Neuronal stem cell (in vitro differentiated cells): ENCODE measurements around the gene GARIN3.

Source experiments
- DNase-seq: peaks from one replicate; pipeline ENCODE4 v3.0.0-alpha.2; 2013; ENCODE audit warnings: low spot score
- H2AFZ ChIP-seq: one replicate; pipeline ENCODE4 v1.6.1; 2013; ENCODE audit warnings: mild to moderate bottlenecking, low read length, inconsistent platforms
- H2AK5ac ChIP-seq: 2 replicates; pipeline ENCODE4 v1.6.1; 2013; ENCODE audit warnings: low read depth, mild to moderate bottlenecking, inconsistent platforms, low read length, moderate library complexity, mixed read lengths
- H2BK120ac ChIP-seq: 2 replicates; pipeline ENCODE4 v1.6.1; 2013; ENCODE audit warnings: low read depth, mild to moderate bottlenecking, inconsistent platforms, low read length, moderate library complexity, mixed read lengths
- H2BK12ac ChIP-seq: one replicate; pipeline ENCODE4 v1.6.1; 2013; ENCODE audit warnings: low read length, inconsistent platforms
- H2BK15ac ChIP-seq: 2 replicates; pipeline ENCODE4 v1.6.1; 2013; ENCODE audit warnings: mild to moderate bottlenecking, low read length, inconsistent platforms, mixed read lengths
- H2BK5ac ChIP-seq: one replicate; pipeline ENCODE4 v1.6.1; 2013; ENCODE audit warnings: inconsistent platforms, mild to moderate bottlenecking, low read length, moderate library complexity
- H3K14ac ChIP-seq: one replicate; pipeline ENCODE4 v1.6.1; 2013; ENCODE audit warnings: low read length, inconsistent platforms
- H3K18ac ChIP-seq: 2 replicates; pipeline ENCODE4 v1.6.1; 2013; ENCODE audit warnings: low read length, inconsistent platforms
- H3K23ac ChIP-seq: 2 replicates; pipeline ENCODE4 v1.6.1; 2013; ENCODE audit warnings: low read depth, mild to moderate bottlenecking, mixed read lengths, low read length, inconsistent platforms; ENCODE audit not compliant: poor library complexity
- H3K27ac ChIP-seq: replicated peaks from 3 replicates; pipeline ENCODE4 v1.5.1; 2013; ENCODE audit warnings: low read length, inconsistent platforms
- H3K27me3 ChIP-seq, 3 experiments: 2 replicates each; pipeline ENCODE4 v1.6.1; 2013; ENCODE audit warnings: low read length in 3 of 3, mild to moderate bottlenecking in 2 of 3, inconsistent platforms in 1 of 3, low read depth in 1 of 3, mixed read lengths in 1 of 3, moderate library complexity in 1 of 3; ENCODE audit not compliant: control insufficient read depth in 3 of 3, insufficient read depth in 3 of 3
- H3K36me3 ChIP-seq, 2 donors: replicated peaks in 1 of 2; 2 replicates each; pipeline ENCODE4 v1.6.1; 2013; ENCODE audit warnings: low read length in 2 of 2; ENCODE audit not compliant: control insufficient read depth in 2 of 2, insufficient read depth in 2 of 2
- H3K4ac ChIP-seq: 2 replicates; pipeline ENCODE4 v1.6.1; 2013; ENCODE audit warnings: inconsistent platforms, mild to moderate bottlenecking, low read length, moderate library complexity
- H3K4me1 ChIP-seq, 2 donors: 1 replicate in 1 of 2; 2 replicates in 1 of 2; pipeline ENCODE4 v1.6.1; 2013; ENCODE audit warnings: low read length in 2 of 2, low read depth in 1 of 2; ENCODE audit not compliant: control insufficient read depth in 2 of 2, insufficient read depth in 1 of 2
- H3K4me2 ChIP-seq: one replicate; pipeline ENCODE4 v1.6.1; 2013; ENCODE audit warnings: mild to moderate bottlenecking, low read length, inconsistent platforms; ENCODE audit not compliant: insufficient read depth, poor library complexity, severe bottlenecking
- H3K4me3 ChIP-seq, 2 donors: 2 replicates each; pipeline ENCODE4 v1.5.1; 2013; ENCODE audit warnings: low read length in 2 of 2, mild to moderate bottlenecking in 2 of 2, inconsistent platforms in 1 of 2, moderate library complexity in 1 of 2
- H3K79me1 ChIP-seq: one replicate; pipeline ENCODE4 v1.6.1; 2013; ENCODE audit warnings: low read depth, mild to moderate bottlenecking, inconsistent platforms, low read length, moderate library complexity
- H3K9ac ChIP-seq: one replicate; pipeline ENCODE4 v1.6.1; 2013; ENCODE audit warnings: mild to moderate bottlenecking, low read depth, low read length, inconsistent platforms; ENCODE audit not compliant: poor library complexity
- H3K9me3 ChIP-seq, 2 donors: replicated peaks in 1 of 2; 2 replicates each; pipeline versions ENCODE3 to v1.6.1; 2013; ENCODE audit warnings: low read length in 2 of 2, mild to moderate bottlenecking in 2 of 2, inconsistent platforms in 1 of 2, low read depth in 1 of 2, mixed read lengths in 1 of 2, moderate library complexity in 1 of 2; ENCODE audit not compliant: control insufficient read depth in 2 of 2, insufficient read depth in 1 of 2
- H4K8ac ChIP-seq: one replicate; pipeline ENCODE4 v1.6.1; 2013; ENCODE audit warnings: low read depth, mild to moderate bottlenecking, inconsistent platforms, low read length, moderate library complexity
- H4K91ac ChIP-seq: one replicate; pipeline ENCODE4 v1.6.1; 2013; ENCODE audit warnings: low read length, low read depth, mild to moderate bottlenecking, inconsistent platforms; ENCODE audit not compliant: poor library complexity
- WGBS, 2 donors: extraction: QIAGEN DNeasy Blood & Tissue Kit; methylation state at CpG; one replicate each; pipeline ENCODE4 v1.1.7; 2013; ENCODE audit warnings: missing lambda C conversion rate in 2 of 2, mixed read lengths in 1 of 2; ENCODE audit not compliant: insufficient read length in 2 of 2, insufficient replicate concordance in 1 of 2; ENCODE audit errors: extremely low coverage in 2 of 2; 5-methylcytosine and 5-hydroxymethylcytosine counted together

The GARIN3 gene

GRCh38 chr5:157167214-157167621, 1.2 kb upstream of the GARIN3 start:
- no peak overlapping the region for H2AFZ ChIP-seq
- H2BK120ac ChIP-seq: no peak overlapping the region
- no CpG with 5 or more reads among the region's 4 CpGs for WGBS, 2 donors
- H2AK5ac ChIP-seq: no peak overlapping the region
- no peak overlapping the region for H3K27ac ChIP-seq
- no peaks in the 10 kb centered on the region for H3K79me1 ChIP-seq
- H3K4me1 ChIP-seq: peaks cover 0 to 1% of the 10 kb centered on the region in 2 donors
- H4K91ac ChIP-seq: no peak overlapping the region
- H3K9ac ChIP-seq: no peak overlapping the region
- no peaks in the 10 kb centered on the region for H3K9me3 ChIP-seq
- H3K4ac ChIP-seq: no peak overlapping the region
- peaks cover 0 to 2% (median 0%) of the 10 kb centered on the region in 3 experiments for H3K27me3 ChIP-seq
- no peak overlapping the region for H2BK12ac ChIP-seq
- no peak for DNase-seq
- H3K23ac ChIP-seq: no peak overlapping the region
- no peak overlapping the region for H3K18ac ChIP-seq
- H3K36me3 ChIP-seq: no peaks in the 10 kb centered on the region
- no peak overlapping the region for H3K4me2 ChIP-seq
- H2BK5ac ChIP-seq: no peak overlapping the region
- no peak overlapping the region for H4K8ac ChIP-seq
- no peak overlapping the region for H3K4me3 ChIP-seq
- no peak overlapping the region for H3K14ac ChIP-seq
- no peak overlapping the region for H2BK15ac ChIP-seq

- Histone ChIP-seq H3K4me1 (no peaks in the 10 kb centered on the region), H3K36me3 (no peaks in the 10 kb centered on the region), H3K4ac (no peak overlapping the region), H4K91ac (no peak overlapping the region), H3K23ac (no peak overlapping the region), H3K9ac (no peak overlapping the region), H2BK12ac (no peak overlapping the region), H3K79me1 (no peaks in the 10 kb centered on the region), H3K18ac (no peak overlapping the region), H3K27ac (no peak overlapping the region), H3K9me3 (no peaks in the 10 kb centered on the region), H3K4me3 (no peak overlapping the region), H3K27me3 (peaks cover 0 to 2% (median 0%) of the 10 kb centered on the region in 3 experiments), H2BK5ac (no peak overlapping the region), H2BK120ac (no peak overlapping the region), H2AK5ac (no peak overlapping the region), H4K8ac (no peak overlapping the region), H2BK15ac (no peak overlapping the region), H3K14ac (no peak overlapping the region), H3K4me2 (no peak overlapping the region), H2AFZ (no peak overlapping the region)
- no peak for DNase-seq
- no CpG with 5 or more reads among the region's 14 CpGs for WGBS, 2 donors
Measured at GRCh38 chr5:157165668-157166067, 396 bp downstream of the GARIN3 start.

- Histone ChIP-seq H2BK5ac (no peak overlapping the region), H3K79me1 (no peaks in the 10 kb centered on the region), H3K18ac (no peak overlapping the region), H3K9ac (no peak overlapping the region), H3K9me3 (no peaks in the 10 kb centered on the region), H2AK5ac (no peak overlapping the region), H2AFZ (no peak overlapping the region), H3K23ac (no peak overlapping the region), H2BK12ac (no peak overlapping the region), H3K4me1 (no peaks in the 10 kb centered on the region), H3K27ac (no peak overlapping the region), H4K8ac (no peak overlapping the region), H2BK120ac (no peak overlapping the region), H2BK15ac (no peak overlapping the region), H4K91ac (no peak overlapping the region), H3K4ac (no peak overlapping the region), H3K27me3 (peaks cover 0 to 2% (median 0%) of the 10 kb centered on the region in 3 experiments), H3K4me3 (no peak overlapping the region), H3K4me2 (no peak overlapping the region), H3K36me3 (no peaks in the 10 kb centered on the region), H3K14ac (no peak overlapping the region)
- no peak for DNase-seq
- WGBS, 2 donors: no CpG with 5 or more reads among the region's 4 CpGs
Measured at GRCh38 chr5:157165261-157165660, 803 bp downstream of the GARIN3 start.

- Histone ChIP-seq H2AK5ac (no peak overlapping the region), H3K4ac (no peak overlapping the region), H3K4me1 (no peaks in the 10 kb centered on the region), H4K91ac (no peak overlapping the region), H3K27me3 (peaks cover 0 to 7% (median 0%) of the 10 kb centered on the region in 3 experiments), H2BK15ac (no peak overlapping the region), H3K79me1 (no peaks in the 10 kb centered on the region), H3K9ac (no peak overlapping the region), H3K23ac (no peak overlapping the region), H3K18ac (no peak overlapping the region), H2BK120ac (no peak overlapping the region), H3K9me3 (no peaks in the 10 kb centered on the region), H2BK5ac (no peak overlapping the region), H2AFZ (no peak overlapping the region), H3K36me3 (no peaks in the 10 kb centered on the region), H4K8ac (no peak overlapping the region), H3K14ac (no peak overlapping the region), H3K4me2 (no peak overlapping the region), H2BK12ac (no peak overlapping the region), H3K27ac (no peak overlapping the region), H3K4me3 (no peak overlapping the region)
- no peak for DNase-seq
- WGBS, 2 donors: no CpG with 5 or more reads among the region's 5 CpGs
Measured at GRCh38 chr5:157164521-157164920, 1.5 kb downstream of the GARIN3 start.
